Lower lobe of right lung (tissue), 2 donors: ENCODE data around the gene ADAMTS2. TPM values are rescaled to one million over a fixed set of nuclear protein-coding genes. Genes with fewer than 3 reads are reported as not detected.
"Not testable (repeated sequence)": the region's sequence is repeated elsewhere in the genome, so short reads cannot be mapped to it uniquely, and the experiment has no call there.

ENCODE experiments used
- ATAC-seq, 2 donors: fragments of 200-7000 bp; cut with Tn5 transposase; one replicate each; pipeline ENCODE4 v1.9.1; 2020 to 2022; ENCODE audit warnings: mild to moderate bottlenecking in 2 of 2, moderate library complexity in 2 of 2
- DNase-seq: peaks from one replicate; pipeline ENCODE4 v3.0.0-alpha.2; 2020
- H3K27ac ChIP-seq: fragments of 200-600 bp; one replicate; pipeline ENCODE4 v1.8.0; 2022
- H3K27me3 ChIP-seq: fragments of 200-600 bp; one replicate; pipeline ENCODE4 v1.8.0; 2022; ENCODE audit warnings: low read depth
- H3K36me3 ChIP-seq: fragments of 200-600 bp; one replicate; pipeline ENCODE4 v1.8.0; 2022; ENCODE audit warnings: mild to moderate bottlenecking
- H3K4me1 ChIP-seq: fragments of 200-600 bp; one replicate; pipeline ENCODE4 v1.8.0; 2022
- H3K4me3 ChIP-seq: fragments of 200-600 bp; one replicate; pipeline ENCODE4 v1.8.0; 2022; ENCODE audit warnings: mild to moderate bottlenecking
- H3K9me3 ChIP-seq: fragments of 200-600 bp; one replicate; pipeline ENCODE4 v1.8.0; 2022
- intact Hi-C: fragments of 100-400 bp; cut with DNase I; formaldehyde crosslinking; loops from one replicate; pipeline ENCODE4 v1.11.0; 2022
- total RNA-seq: library from RNA; stranded (reverse); fragmentation: NEBNext Ultra II Directional; extraction: Animal tissue kit (Norgen Biotek cat#: 25700); gene quantifications from one replicate; pipeline ENCODE4 v1.2.1, GENCODE V29; 2021
- TF ChIP-seq, protein P1 (sequence below): fragments of 200-600 bp; IDR thresholded peaks from one replicate; pipeline ENCODE4 v1.8.0; 2022; ENCODE audit warnings: antibody characterized with exemption, mild to moderate bottlenecking
- donor health status: DM: no; HTN: yes; CAD: no; lungs with severe emphysema.

ADAMTS2 gene
- total RNA-seq, 1 donor from 2014 or later, result 13.0 TPM

DNA sequence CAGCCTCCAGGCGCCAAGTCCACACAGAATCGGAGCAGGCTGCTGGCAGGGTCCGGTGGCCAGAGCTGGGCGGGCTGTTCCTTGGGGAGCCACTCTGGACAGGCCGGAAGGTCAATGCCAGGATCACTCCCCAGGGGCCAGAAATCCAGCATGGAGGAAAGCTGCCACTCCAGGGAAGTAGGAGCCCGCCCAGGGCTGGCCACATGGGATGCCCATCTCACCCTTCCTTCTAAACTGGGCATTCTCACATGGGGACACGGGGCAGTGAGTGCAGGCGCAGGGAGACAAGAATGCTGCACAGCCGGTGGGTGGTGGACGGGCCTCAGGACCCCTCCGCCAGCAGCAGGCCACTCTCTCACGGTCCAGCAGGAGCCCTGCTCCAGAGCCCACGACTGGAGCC is 58.2 kb downstream of the ADAMTS2 start:
- H3K27ac ChIP-seq, result no peak overlapping the region
- no peak overlapping the region for H3K4me3 ChIP-seq
- no peaks in the 10 kb centered on the region for H3K9me3 ChIP-seq
- H3K4me1 ChIP-seq, result no peaks in the 10 kb centered on the region
- peak; percentile 21 for DNase-seq
- H3K27me3 ChIP-seq, result no peaks in the 10 kb centered on the region
- TF ChIP-seq, protein P1, sequence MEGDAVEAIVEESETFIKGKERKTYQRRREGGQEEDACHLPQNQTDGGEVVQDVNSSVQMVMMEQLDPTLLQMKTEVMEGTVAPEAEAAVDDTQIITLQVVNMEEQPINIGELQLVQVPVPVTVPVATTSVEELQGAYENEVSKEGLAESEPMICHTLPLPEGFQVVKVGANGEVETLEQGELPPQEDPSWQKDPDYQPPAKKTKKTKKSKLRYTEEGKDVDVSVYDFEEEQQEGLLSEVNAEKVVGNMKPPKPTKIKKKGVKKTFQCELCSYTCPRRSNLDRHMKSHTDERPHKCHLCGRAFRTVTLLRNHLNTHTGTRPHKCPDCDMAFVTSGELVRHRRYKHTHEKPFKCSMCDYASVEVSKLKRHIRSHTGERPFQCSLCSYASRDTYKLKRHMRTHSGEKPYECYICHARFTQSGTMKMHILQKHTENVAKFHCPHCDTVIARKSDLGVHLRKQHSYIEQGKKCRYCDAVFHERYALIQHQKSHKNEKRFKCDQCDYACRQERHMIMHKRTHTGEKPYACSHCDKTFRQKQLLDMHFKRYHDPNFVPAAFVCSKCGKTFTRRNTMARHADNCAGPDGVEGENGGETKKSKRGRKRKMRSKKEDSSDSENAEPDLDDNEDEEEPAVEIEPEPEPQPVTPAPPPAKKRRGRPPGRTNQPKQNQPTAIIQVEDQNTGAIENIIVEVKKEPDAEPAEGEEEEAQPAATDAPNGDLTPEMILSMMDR, result no peak
- no peak for ATAC-seq
- intact Hi-C loops, result no loop called here
- H3K36me3 ChIP-seq, result no peaks in the 10 kb centered on the region

DNA sequence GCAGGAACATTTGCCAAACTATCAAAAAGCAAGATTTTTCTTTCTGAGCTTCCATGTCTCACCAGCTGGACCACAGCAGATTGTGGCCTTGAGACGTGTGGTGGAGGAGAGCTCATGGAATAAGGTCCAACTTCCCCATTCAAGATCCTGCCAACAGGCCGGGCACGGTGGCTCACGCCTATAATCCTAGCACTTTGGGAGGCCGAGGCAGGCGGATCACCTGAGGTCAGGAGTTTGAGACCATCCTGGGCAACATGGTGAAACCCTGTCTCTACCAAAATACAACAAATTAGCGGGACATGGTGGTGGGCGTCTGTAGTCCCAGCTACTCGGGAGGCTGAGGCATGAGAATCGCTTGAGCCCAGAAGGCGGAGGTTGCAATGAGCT is 59.5 kb downstream of the ADAMTS2 start:
- ATAC-seq, H3K36me3 ChIP-seq, H3K9me3 ChIP-seq, H3K4me1 ChIP-seq, H3K27ac ChIP-seq, intact Hi-C loops, H3K27me3 ChIP-seq, H3K4me3 ChIP-seq: not testable (repeated sequence)
- peak; percentile 37 for DNase-seq

DNA sequence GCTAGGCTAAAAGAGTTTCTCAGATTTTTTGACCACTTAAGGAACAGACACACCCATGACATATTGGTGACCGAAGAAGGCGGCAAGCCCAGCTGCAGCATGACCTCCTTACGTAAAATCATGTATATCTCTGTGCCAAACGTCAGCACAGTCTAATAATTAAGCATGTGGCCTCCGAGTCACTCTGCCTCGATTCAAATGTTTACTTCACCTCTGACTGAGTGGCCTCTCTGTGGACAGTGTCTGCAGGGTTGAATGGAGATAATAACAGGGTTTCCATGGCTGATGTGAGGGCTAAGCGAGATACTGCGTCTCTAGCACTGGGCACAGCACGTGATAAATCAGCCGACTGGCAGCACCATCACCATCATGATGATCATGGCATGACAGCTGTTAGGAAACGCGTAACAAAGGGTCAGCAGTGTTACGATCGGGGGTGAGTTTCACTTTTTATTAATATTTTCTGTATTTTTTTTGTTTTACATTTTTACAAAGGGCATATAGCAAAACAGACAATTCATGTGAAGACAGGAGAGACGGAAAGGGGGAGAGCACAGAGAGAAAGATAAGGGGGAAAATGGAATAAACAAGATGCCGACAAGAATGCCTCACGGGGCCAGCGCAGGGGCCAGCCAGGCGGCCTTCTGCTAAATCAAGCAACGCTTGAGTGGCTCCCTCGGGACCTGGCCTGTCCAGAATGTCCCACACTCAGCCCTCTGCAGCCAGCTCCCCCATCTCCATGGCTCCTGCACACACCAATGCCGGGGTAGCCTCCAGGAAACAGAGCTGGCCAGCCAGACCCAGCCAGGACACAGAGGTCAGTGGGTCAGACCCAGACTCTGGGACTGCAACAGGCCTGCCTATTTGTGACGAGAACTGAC is 60.3 kb downstream of the ADAMTS2 start:
- H3K27me3 ChIP-seq, result no peaks in the 10 kb centered on the region
- intact Hi-C loops, result no loop called here
- H3K9me3 ChIP-seq, result no peaks in the 10 kb centered on the region
- no peaks in the 10 kb centered on the region for H3K36me3 ChIP-seq
- TF ChIP-seq, protein P1, result no peak
- H3K4me3 ChIP-seq, result no peak overlapping the region
- H3K4me1 ChIP-seq, result no peaks in the 10 kb centered on the region
- peak; percentile 49 to 65 for ATAC-seq
- H3K27ac ChIP-seq, result peak overlapping the region; percentile 38
- peak; percentile 53 for DNase-seq

DNA sequence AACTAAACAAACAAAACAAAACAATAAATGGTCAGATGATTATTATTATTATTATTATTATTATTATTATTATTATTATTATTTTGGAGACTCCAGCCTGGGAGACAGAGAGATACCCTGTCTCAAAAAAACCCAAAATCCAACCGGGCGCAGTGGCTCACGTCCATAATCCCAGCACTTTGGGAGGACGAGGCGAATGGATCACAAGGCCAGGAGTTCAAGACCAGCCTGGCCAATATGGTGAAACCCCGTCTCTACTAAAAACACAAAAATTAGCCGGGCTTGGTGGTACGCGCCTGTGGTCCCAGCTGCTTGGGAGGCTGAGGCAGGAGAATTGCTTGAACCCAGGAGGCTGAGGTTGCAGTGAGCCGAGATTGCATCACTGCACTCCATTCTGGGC is 61.4 kb downstream of the ADAMTS2 start:
- not testable (repeated sequence) for DNase-seq, H3K9me3 ChIP-seq

DNA sequence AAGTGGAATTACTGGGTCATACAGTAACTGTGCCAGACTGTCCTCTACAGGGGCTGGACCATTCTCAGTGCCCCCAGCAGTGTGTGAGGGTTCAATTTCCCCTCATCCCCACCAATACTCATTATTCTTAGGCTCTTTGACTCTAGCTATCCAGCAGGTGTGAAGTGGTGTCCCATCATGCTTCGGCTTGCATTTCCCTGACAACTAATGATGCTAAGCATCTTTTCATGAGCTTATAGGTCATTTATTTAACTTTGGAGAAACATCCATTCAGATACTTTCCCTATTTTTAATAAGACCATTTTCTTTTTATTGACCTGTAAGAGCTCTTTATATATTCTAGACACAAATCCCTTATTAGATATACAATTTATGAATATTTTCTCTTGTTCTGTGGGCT is 63.6 kb downstream of the ADAMTS2 start:
- DNase-seq (no peak), ATAC-seq (no peak)
- Histone ChIP-seq H3K4me1 (peaks cover 2% of the 10 kb centered on the region), H3K9me3 (no peaks in the 10 kb centered on the region), H3K27me3 (no peaks in the 10 kb centered on the region), H3K4me3 (no peak overlapping the region), H3K27ac (no peak overlapping the region), H3K36me3 (no peaks in the 10 kb centered on the region)
- TF ChIP-seq, protein P1, result no peak
- intact Hi-C loops, result no loop called here

More for the DNA sequence above, 61.4 kb downstream of the ADAMTS2 start:
- H3K27ac ChIP-seq, ATAC-seq, H3K27me3 ChIP-seq, H3K36me3 ChIP-seq, intact Hi-C loops, H3K4me3 ChIP-seq, H3K4me1 ChIP-seq: not testable (repeated sequence)

DNA sequence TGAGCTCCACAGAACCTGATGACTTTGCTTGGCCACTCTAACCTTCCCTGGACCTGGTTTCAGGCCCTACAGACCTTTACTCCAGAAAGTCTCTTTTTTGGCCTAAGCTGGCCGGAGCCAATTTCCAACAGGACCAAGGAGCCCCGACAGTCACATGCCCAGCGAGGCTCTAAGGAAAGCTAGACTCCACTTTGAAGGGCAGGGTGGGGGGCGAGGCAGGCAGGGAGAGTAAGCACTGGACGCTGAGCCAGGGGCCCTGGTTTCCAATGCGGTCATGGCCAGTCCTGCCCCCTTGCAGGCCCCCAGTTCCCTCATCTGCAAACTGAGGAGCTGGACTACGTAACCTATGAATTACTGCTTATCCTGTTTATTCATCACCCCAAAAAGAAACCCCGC is 65.2 kb downstream of the ADAMTS2 start:
- ATAC-seq (no peak), DNase-seq (peak; percentile 32)
- Histone ChIP-seq H3K4me1 (peaks cover 12% of the 10 kb centered on the region), H3K4me3 (no peak overlapping the region), H3K9me3 (no peaks in the 10 kb centered on the region), H3K27me3 (no peaks in the 10 kb centered on the region), H3K36me3 (no peaks in the 10 kb centered on the region), H3K27ac (no peak overlapping the region)
- intact Hi-C loops, result no loop called here
- TF ChIP-seq, protein P1, result no peak
